Gastroesophageal sphincter (tissue), 4 donors: ENCODE data around the gene CUTA. TPM values are rescaled to one million over a fixed set of nuclear protein-coding genes. Genes with fewer than 3 reads are reported as not detected.

Experiments used
- ATAC-seq: fragments of 150-250 bp; one replicate; pipeline ENCODE4 v1.9.1; 2016; ENCODE audit warnings: mild to moderate bottlenecking, moderate library complexity
- H3K27ac ChIP-seq, 4 donors: fragments of 200-600 bp; sonication (generic) in 3 of 4; 1 replicate in 3 of 4; 2 replicates in 1 of 4; pipeline ENCODE4 v1.5.1; 2016 to 2019
- H3K27me3 ChIP-seq: fragments of 200-600 bp; sonication (generic); one replicate; pipeline ENCODE4 v1.5.1; 2019
- H3K36me3 ChIP-seq, 2 donors: fragments of 200-600 bp; sonication (generic); one replicate each; pipeline ENCODE4 v1.5.1; 2019; ENCODE audit warnings: control low read depth in 1 of 2
- H3K4me1 ChIP-seq, 3 donors: fragments of 200-600 bp; sonication (generic); 1 replicate in 2 of 3; 2 replicates in 1 of 3; pipeline ENCODE4 v1.5.1; 2016 to 2019; ENCODE audit warnings: control low read depth in 2 of 3
- H3K4me3 ChIP-seq, 2 donors: fragments of 200-600 bp; sonication (generic); one replicate each; pipeline ENCODE4 v1.5.1; 2019; ENCODE audit warnings: mild to moderate bottlenecking in 1 of 2, moderate library complexity in 1 of 2
- H3K9me3 ChIP-seq, 3 donors: fragments of 200-600 bp; sonication (generic); one replicate each; pipeline ENCODE4 v1.5.1; 2017 to 2019; ENCODE audit warnings: control low read depth in 2 of 3
- CTCF ChIP-seq, 4 experiments: fragments of 200-600 bp in 2 of 4; fragments of 450-650 bp in 2 of 4; sonication (generic) in 1 of 4; IDR thresholded peaks; one replicate each; pipeline ENCODE4 v1.5.1; 2017 to 2019; ENCODE audit warnings: antibody characterized with exemption in 4 of 4, mild to moderate bottlenecking in 2 of 4, moderate library complexity in 2 of 4
- EP300 ChIP-seq: sonication (generic); formaldehyde crosslinking; IDR thresholded peaks from one replicate; pipeline ENCODE4 v1.6.1; 2017; ENCODE audit warnings: antibody characterized with exemption, mild to moderate bottlenecking
- POLR2A ChIP-seq, 2 donors: fragments of 450-650 bp; IDR thresholded peaks; one replicate each; pipeline ENCODE4 v1.6.1; 2017; ENCODE audit warnings: antibody characterized with exemption in 2 of 2, mild to moderate bottlenecking in 2 of 2, moderate library complexity in 1 of 2
- POLR2AphosphoS5 ChIP-seq: sonication (generic); formaldehyde crosslinking; IDR thresholded peaks from one replicate; pipeline ENCODE4 v1.6.1; 2017; ENCODE audit warnings: antibody characterized with exemption
- WGBS, 2 donors: methylation state at CpG; one replicate each; pipeline ENCODE4 v1.1.5; 2018; ENCODE audit warnings: low coverage in 1 of 2; 5-methylcytosine and 5-hydroxymethylcytosine counted together
- small RNA-seq, 4 donors: library from RNA; depleted of rRNA; stranded (forward); fragments of <200 nt; gene quantifications; one replicate each; pipeline ENCODE3, GENCODE V24; 2016
- total RNA-seq, 4 donors: library from RNA; depleted of rRNA; stranded (reverse); fragments of >200 nt; gene quantifications; one replicate each; pipeline ENCODE4 v1.1.0, GENCODE V29; 2016

The CUTA gene
- total RNA-seq, 4 donors from 2014 or later = 90.2 to 144 (median 124) TPM

GRCh38 chr6:33367009-33367714, 50.7 kb downstream of the CUTA start:
- Histone ChIP-seq H3K9me3 (no peaks in the 10 kb centered on the region), H3K36me3 (no peaks in the 10 kb centered on the region), H3K4me3 (no peak overlapping the region), H3K4me1 (no peaks in the 10 kb centered on the region), H3K27me3 (no peaks in the 10 kb centered on the region), H3K27ac (no peak overlapping the region)
- TF ChIP-seq CTCF (IDR thresholded peaks at IDR 0.05) (no peak), EP300 (no peak), POLR2A (IDR thresholded peaks at IDR 0.05) (no peak), POLR2AphosphoS5 (no peak)
- WGBS, 2 donors = 77 to 88% methylated on average over 3 to 5 of the region's 8 CpGs
- no peak for ATAC-seq

Small RNAs within 50 kb of the gene (small RNA-seq; reads per million reads assigned to genes)
- gene RPL35AP4 = 0 reads per million in 4 donors
- 0 reads per million in 4 donors for gene ZBTB9

Other genes with a start within 250 kb of the CUTA start
- 1 to 10 TPM in 1 of 4 donors, under 1 TPM in 3; 0.35 to 1.4 (median 0.45) TPM for gene COL11A2, start 225.6 kb downstream of the CUTA start, total RNA-seq
- 10 to 100 TPM; 20.0 to 38.8 (median 28.9) TPM for gene RXRB, start 217.4 kb downstream of the CUTA start, total RNA-seq
- 10 to 100 TPM; 54.6 to 79.9 (median 66.4) TPM for gene SLC39A7, start 217.2 kb downstream of the CUTA start, total RNA-seq
- gene HSD17B8, start 213.5 kb downstream of the CUTA start, total RNA-seq = 10 to 100 TPM in 3 of 4 donors, 1 to 10 TPM in 1; 2.2 to 16.1 (median 12.2) TPM
- gene RING1, start 209.6 kb downstream of the CUTA start, total RNA-seq = 10 to 100 TPM; 12.5 to 23.8 (median 17.7) TPM
- gene VPS52, start 146.2 kb downstream of the CUTA start, total RNA-seq = 10 to 100 TPM; 18.1 to 45.5 (median 31.5) TPM
- gene RPS18, start 146.0 kb downstream of the CUTA start, total RNA-seq = 1,000 to 10,000 TPM; 1,175 to 3,464 (median 2,399) TPM
- 10 to 100 TPM; 12.2 to 23.8 (median 17.3) TPM for gene B3GALT4, start 141.0 kb downstream of the CUTA start, total RNA-seq
- 10 to 100 TPM; 26.4 to 39.2 (median 35.6) TPM for gene WDR46, start 128.9 kb downstream of the CUTA start, total RNA-seq
- 10 to 100 TPM; 40.6 to 55.5 (median 50.6) TPM for gene PFDN6, start 128.5 kb downstream of the CUTA start, total RNA-seq
- 10 to 100 TPM; 53.7 to 83.0 (median 60.7) TPM for gene RGL2, start 119.2 kb downstream of the CUTA start, total RNA-seq
- 100 to 1,000 TPM in 1 of 4 donors, 10 to 100 TPM in 3; 62.9 to 136 (median 69.2) TPM for gene TAPBP, start 104.0 kb downstream of the CUTA start, total RNA-seq
- gene ZBTB22, start 100.4 kb downstream of the CUTA start, total RNA-seq = 10 to 100 TPM; 19.3 to 20.9 (median 20.1) TPM
- 10 to 100 TPM; 29.7 to 49.0 (median 48.1) TPM for gene DAXX, start 95.1 kb downstream of the CUTA start, total RNA-seq
- gene KIFC1, start 26.3 kb downstream of the CUTA start, total RNA-seq = under 1 TPM in 2 of 4 donors, not detected in 2; 0.67 to 0.79 TPM
- gene PHF1, start 7.1 kb downstream of the CUTA start, total RNA-seq = 10 to 100 TPM; 73.0 to 91.0 (median 86.1) TPM
- 10 to 100 TPM in 3 of 4 donors, 1 to 10 TPM in 1; 9.1 to 15.9 (median 12.7) TPM for gene SYNGAP1, start 2.0 kb upstream of the CUTA start, total RNA-seq
- 1 to 10 TPM; 2.2 to 4.0 (median 3.2) TPM for gene ZBTB9, start 36.5 kb upstream of the CUTA start, total RNA-seq
- gene BAK1, start 162.2 kb upstream of the CUTA start, total RNA-seq = 10 to 100 TPM in 2 of 4 donors, 1 to 10 TPM in 2; 7.3 to 14.3 (median 11.0) TPM
- gene ITPR3, start 203.2 kb upstream of the CUTA start, total RNA-seq = 10 to 100 TPM; 11.8 to 25.0 (median 19.6) TPM